Measurements from ENCODE around the gene FAM124A. TPM values are rescaled to one million over a fixed set of nuclear protein-coding genes. Genes with fewer than 3 reads are reported as not detected.

FAM124A gene
- polyA plus RNA-seq, 3 donors = 0.54 to 6.9 (median 3.5) TPM

DNA sequence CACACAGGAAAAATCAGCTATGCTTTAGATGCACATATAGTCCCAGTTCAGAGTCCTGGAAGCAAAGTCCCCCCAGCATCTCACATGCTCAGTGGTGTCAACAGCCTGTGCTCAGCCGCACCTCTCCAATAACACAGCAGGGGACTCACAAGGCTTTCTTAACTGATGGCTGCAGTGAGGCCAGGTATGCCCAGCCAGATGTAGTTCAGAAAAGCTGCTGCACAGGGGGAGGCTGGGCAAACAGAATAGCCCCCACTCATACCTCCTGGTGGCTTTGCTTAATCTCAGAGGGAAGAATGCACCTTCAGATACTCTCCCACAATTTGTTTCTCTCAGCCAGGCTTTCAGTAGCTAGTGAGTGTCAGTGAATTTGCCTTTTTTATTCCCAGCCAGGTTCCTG lies 33.4 kb downstream of the FAM124A start:
- no peak overlapping the region for H3K27ac ChIP-seq (ENCODE audit: low read depth, low read length)
- WGBS, 3 donors = 93 to 100% (median 95%) methylated on average over 1 of the region's 1 CpG

DNA sequence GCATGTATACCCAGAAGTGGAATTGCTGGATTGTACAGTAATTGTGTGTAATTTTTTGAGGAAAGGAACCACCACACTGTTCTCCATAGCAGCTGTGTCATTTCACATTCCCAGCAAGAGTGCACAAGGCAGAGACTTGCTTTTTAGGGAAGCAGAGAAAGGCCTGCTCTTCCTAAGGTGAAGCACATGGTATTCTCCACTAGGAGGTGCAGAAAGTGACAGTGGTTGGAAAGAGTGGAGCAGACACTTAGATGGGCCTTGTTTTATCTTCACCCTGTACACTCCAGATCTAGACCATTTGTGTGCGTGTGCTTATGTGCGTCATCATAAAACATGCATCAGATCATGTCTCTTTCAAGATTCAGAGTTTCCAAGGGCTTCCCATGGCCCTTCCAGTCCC lies 35.0 kb downstream of the FAM124A start:
- no peak overlapping the region for H3K27ac ChIP-seq (ENCODE audit: low read depth, low read length)
- WGBS, 3 donors = 91 to 99% (median 95%) methylated on average over 2 of the region's 2 CpGs

DNA sequence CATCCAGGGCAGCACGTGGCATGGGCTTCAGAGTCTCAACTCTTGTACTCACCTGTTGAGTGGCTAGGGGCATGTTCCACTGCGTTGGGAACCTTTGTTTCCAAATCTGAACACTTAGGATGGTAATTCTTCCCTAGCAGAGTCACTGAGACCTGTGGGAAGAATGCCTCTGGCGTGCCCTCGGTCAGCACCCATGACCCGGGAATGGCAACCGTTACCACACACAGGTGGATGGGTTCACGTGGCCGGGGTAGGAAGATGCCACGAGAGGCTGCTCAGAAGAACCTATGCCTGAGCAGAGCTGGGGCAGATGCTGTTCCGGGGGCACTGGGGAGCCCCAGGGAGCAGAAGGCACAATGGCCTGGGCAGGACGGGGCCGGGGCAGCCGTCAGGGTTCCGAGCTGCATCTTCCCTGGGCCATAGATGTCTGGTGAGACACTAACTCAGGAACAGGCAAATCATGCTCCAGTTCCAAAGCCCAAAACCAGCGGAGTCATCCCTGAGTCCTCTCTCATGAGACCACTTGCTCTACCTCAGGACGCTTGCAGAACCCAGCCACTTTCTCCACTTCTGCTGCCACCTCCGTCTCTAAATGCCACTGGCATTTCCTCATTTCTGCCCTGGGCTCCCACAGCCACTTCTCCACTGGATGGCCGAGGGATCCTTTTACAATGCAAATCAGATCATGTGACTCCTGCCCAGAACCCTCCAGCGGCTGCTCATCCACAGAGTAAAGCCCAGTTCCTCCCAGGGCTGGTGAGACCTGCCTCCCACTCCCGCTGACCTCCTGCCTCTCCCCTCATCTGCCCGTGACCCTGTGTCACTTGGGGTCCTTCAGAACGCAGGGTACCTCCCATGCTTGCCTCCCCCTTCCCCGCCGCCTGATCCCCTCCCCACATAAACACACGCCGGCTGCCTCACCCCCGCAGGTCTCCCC lies 36.7 kb downstream of the FAM124A start:
- no peak overlapping the region for H3K27ac ChIP-seq (ENCODE audit: low read depth, low read length)
- WGBS, 3 donors = 84 to 89% (median 87%) methylated on average over 27 of the region's 27 CpGs

DNA sequence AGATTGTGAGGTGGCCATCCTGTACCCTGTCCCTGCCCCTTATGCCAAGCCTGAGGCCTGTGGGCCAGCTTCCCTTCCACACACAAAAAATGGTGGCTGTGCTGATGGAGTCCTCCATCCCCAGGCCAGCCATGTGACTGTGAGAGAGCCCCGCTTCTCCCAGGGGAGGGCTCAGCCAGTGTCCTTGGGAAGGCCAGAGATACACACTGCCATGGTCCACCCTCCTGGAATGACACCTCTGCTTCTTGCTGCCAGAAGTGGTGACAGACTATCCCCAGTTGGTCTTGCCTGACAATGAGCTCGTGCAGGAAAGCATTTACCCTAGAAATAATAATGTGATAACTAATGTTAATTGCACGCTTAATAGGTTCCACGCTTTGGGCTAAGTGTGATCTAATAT lies 38.0 kb downstream of the FAM124A start:
- WGBS, 3 donors = 90 to 93% (median 91%) methylated on average over 4 of the region's 4 CpGs
- no peak overlapping the region for H3K27ac ChIP-seq (ENCODE audit: low read depth, low read length)

DNA sequence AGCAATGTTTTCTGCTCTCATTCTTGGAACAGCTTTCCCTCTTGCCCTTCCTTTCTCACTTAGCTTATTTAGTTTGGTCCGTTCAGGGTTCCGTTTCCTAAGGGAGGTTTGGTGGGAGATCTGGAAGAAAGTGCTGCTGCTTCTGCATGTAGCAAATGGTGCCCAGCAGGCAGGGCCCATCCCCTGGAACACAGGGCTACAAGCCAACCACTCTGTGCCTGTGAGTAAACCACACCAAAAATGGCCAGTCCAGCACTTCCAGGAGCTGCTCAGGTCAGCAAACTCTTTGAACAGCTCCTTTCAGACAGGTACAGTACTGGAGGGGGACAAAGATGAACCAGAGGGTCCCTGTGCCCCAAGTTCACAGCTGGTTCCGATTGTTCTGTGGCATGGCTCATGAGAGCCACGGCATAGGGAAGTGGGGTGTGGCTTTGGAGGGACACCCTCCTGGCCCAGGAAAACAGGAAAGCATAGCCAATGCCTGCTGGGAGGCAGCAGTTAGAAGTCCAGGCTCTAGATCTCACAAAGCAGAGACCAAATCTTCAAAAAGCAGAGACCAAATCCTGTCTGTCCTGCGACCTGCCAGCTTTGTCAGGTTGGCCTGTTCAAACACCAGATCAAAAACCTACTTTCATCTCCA lies 39.5 kb downstream of the FAM124A start:
- WGBS, 3 donors = 72 to 91% (median 76%) methylated on average over 5 of the region's 5 CpGs
- H3K27ac ChIP-seq (ENCODE audit: low read depth, low read length) = no peak overlapping the region

DNA sequence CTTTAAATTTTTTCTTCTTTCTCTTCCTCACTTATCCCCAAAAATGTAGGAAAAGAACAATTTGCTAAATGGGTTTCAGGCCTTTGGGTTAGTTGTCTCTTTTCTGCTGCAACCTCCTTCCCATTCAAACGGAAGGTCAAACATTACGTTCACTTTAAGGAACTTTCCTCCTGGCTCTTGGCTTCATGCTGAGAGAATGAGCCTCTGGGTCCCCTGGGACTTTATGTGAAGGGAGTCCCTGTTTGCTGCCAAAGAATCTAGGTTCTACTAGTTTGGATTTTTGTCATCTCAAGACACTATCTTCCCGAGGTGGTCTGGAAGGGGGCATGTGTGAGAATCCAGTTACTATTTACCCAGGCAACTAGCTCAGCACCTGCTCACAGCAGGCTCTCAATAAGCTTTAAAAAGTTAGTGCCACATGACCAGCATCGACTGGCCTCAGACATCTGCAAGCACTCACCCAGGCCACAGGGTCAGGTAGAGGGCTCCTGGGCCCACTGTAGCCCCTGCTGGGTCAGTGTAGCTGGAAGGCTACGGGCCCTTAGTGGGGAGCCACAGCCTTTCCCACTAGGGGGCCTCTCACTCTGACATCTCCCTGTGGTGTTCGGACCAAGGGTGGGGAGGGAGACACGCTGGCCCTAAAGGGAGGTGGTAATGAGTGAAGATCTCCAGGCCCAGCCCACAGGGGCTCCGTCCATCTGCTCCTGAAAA lies 40.5 kb downstream of the FAM124A start:
- WGBS, 3 donors = 71 to 82% (median 75%) methylated on average over 8 of the region's 8 CpGs
- no peak overlapping the region for H3K27ac ChIP-seq (ENCODE audit: low read depth, low read length)

DNA sequence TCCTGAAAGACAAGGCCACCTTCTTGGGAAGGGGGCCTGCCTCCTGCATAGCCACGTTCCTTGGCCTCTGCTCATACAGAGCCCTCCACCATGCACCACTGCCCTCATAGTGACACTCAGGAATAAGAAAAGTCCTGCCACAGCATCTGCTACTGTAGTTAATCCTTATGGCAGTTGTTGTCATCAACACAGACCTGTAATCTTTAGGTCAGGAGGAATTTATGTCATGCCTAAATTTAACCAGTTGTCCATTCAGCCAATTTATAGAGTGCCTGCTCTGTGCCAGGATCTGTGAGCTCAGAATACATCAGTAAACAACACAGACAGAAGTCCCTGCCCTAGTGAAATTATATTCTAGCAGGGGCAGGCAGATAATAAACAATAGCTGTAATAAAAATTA lies 44.4 kb downstream of the FAM124A start:
- no peak overlapping the region for H3K27ac ChIP-seq (ENCODE audit: low read depth, low read length)
- WGBS, 3 donors = 92 to 94% (median 94%) methylated on average over 1 of the region's 1 CpG

DNA sequence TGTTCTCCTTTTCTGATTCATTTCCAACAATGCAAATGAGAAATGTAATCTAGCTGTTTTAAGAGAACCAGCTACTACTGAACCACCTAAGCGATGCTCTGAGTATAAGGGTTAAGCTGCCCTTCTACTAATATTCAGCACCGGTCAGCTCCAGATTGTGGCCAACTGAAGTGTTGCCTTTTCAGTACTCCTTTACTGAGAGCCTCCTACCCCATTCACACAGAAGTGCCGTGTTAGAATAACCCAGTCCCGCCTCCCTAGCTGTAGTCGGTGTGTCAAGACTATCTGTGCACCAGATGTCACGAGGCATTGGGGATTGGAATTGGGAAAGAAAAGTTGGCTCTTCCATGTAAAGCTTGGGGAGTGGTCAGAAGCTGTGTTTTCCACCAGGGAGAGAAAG lies 45.4 kb downstream of the FAM124A start:
- 84 to 92% (median 89%) methylated on average over 6 of the region's 6 CpGs for WGBS, 3 donors
- H3K27ac ChIP-seq (ENCODE audit: low read depth, low read length) = no peak overlapping the region

DNA sequence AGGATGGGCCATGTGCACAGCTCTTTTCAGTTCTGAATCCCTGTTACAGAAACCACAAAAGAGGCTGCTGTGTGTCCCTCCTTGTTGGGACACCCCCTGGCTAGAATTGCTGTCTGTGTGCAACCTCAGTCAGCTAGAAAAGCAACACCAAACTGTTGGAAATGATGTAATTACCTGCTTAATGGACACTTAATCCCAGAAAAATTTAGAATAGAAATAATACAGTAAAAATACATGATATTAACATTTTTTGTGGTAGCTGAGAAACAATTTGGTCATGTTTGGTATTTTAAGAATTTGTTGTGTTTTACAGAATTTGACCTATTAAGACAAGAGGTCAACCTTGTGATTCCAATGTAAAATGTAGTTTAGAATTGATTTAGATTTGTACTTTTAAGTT lies 46.8 kb downstream of the FAM124A start:
- H3K27ac ChIP-seq (ENCODE audit: low read depth, low read length) = no peak overlapping the region

DNA sequence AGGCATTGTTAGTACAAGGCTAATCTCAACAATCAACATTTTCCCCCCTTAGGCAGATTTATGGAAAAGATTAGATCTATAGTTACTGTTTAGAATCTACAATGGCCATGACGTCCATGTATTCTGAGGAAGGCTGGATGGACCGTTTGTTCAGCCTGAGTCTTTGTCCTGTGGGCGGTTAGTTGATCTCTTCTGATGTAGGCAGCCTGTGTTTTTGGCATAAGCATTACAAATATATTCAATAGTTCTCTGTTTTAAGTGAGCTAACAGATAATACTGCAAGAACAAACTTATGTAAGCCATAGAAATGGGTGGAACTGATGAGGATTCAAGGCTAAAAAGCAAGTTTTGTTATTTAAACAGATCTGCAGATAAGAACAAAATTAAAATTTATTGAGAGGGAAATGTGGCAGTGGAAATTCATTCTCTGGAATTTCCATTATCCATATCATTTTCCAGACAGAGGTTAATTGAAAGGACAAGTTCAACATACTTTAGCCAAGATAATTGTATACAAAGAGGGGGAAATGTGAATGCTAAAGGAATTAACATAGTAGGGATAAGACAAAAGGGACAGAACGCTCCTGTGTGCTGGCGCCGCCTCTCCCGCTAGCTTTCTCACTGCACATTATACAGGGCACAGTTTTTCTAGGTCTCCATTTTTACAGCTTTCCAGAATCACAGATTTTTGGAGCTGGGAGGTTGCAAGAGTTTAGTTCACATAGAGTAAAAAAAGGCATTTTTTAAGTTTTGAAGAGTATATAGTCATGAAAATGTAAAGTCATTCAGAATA lies 48.6 kb downstream of the FAM124A start:
- WGBS, 3 donors = 86 to 91% (median 90%) methylated on average over 7 of the region's 7 CpGs
- H3K27ac ChIP-seq (ENCODE audit: low read depth, low read length) = no peak overlapping the region

DNA sequence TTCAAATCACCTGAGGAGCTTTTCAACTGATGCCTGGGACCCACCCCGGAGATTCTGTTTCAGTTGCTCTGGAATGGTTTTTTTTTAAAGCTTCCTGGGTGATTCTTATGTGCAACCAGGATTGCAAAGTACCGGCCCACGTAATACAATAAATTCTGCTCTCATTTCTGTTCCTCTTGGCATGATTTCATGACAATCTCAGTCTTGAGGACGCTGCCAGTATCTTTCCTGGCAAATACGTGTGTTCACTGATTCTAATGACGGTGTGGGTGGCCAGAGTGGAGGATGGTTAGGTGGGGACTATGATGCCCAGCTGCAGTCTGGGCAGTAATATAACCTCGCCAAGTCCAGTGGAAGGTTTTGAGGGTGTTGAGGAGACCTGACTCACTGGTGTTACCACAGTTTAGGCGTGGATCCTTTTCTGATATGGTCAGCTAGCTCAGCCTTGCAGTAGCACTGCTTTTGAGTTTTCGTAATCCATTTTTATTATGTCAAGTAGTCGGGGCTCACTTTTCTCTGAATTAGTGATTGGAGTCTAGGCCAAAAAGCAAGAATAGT lies 49.4 kb downstream of the FAM124A start:
- WGBS, 3 donors = 80 to 91% (median 83%) methylated on average over 10 of the region's 10 CpGs
- no peak overlapping the region for H3K27ac ChIP-seq (ENCODE audit: low read depth, low read length)

DNA sequence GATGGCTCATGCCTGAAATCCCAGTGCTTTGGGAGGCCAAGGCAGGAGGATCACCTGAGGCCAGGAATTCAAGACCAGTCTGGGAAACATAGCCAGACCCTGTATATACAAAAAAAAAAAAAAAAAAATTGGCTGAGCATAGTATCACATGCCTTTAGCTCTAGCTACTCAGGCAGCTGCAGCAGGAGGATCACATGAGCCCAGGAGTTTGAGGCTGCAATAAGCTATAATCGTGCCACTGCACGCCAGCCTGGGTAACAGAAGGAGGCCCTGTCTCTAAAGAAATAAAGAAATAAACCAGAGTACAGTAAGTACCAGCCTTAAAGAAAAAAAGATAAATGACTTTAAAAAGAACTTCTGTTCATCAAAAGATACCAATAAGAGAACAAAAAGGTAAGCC lies 52.9 kb downstream of the FAM124A start:
- 93 to 98% (median 94%) methylated on average over 2 of the region's 2 CpGs for WGBS, 3 donors
- no peak overlapping the region for H3K27ac ChIP-seq (ENCODE audit: low read depth, low read length)

DNA sequence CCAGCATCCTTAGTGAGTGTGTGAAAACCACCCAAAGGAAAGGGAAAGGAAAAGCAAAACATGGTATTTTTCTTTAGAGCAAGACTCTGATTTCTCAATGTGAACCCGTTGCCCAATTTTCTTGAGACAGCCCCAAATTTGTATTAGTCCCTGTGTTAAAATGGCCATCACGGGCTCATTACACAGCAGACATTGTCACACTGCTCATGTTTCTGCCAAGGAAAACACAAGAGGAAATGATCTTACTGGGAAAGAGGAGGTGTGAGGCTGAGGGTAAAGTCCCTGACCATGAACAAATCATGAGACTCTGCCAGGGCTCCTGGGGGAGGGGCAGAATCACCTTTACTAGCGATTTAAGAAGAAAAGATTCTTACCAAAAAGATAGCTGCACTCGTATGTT lies 54.4 kb downstream of the FAM124A start:
- H3K27ac ChIP-seq (ENCODE audit: low read depth, low read length) = no peak overlapping the region
- 35 to 78% (median 64%) methylated on average over 4 of the region's 4 CpGs for WGBS, 3 donors

DNA sequence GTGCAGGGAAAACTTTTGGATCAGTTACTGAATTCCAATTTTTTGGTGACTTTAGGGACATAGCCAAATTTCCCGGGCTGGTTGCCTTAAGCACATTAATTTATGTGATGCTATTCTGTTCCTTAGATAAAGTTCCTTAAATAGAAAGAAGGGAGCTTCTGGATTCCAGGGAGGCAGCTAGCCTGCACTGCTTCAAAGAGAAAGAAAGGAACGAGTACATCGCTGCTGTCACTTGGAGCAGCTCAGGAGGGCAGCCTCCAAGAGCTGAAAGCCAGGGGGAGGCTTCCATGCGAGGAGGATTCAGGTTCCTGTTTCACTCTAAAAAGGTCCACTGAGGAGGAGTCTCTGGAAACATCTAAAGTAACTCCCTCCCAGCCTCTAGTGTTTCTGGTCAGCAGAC lies 55.7 kb downstream of the FAM124A start:
- 58 to 88% (median 60%) methylated on average over 4 of the region's 4 CpGs for WGBS, 3 donors

DNA sequence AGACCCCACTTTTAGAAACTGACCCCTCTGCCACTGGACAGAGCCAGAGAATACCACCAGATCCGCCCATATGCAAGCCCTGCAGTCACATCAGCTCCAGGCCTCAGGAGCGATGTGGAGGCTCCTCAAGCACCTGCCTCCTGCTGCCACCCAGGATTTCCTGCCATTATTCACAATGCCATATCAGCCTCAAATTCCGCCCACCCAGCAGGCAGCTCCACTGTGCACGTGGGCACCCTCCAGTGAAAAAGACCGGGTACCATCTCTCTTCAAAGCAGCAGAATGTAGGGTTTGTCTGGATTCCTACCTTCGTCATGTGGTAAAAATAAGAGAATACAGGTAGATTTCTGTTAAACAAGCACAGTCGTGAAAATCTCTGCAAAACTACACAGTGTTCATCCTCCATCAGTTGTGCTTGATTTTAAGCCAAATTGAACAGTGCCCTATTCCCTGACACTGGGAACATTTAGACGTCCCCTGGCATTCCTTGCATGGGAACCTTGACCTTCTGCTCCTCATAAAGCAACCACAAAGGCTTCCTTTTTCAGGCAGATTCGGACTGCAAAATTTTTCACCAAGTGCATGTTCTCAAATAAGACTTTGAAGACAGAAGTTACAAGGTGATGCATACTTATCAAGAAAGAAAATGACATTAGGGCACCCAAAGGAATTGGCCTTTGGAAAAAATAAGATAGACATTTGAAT lies 56.4 kb downstream of the FAM124A start:
- H3K27ac ChIP-seq (ENCODE audit: low read depth, low read length) = no peak overlapping the region
- WGBS, 3 donors = 66 to 71% (median 71%) methylated on average over 9 of the region's 9 CpGs

More for the DNA sequence above, 55.7 kb downstream of the FAM124A start:
- no peak overlapping the region for H3K27ac ChIP-seq (ENCODE audit: low read depth, low read length)

DNA sequence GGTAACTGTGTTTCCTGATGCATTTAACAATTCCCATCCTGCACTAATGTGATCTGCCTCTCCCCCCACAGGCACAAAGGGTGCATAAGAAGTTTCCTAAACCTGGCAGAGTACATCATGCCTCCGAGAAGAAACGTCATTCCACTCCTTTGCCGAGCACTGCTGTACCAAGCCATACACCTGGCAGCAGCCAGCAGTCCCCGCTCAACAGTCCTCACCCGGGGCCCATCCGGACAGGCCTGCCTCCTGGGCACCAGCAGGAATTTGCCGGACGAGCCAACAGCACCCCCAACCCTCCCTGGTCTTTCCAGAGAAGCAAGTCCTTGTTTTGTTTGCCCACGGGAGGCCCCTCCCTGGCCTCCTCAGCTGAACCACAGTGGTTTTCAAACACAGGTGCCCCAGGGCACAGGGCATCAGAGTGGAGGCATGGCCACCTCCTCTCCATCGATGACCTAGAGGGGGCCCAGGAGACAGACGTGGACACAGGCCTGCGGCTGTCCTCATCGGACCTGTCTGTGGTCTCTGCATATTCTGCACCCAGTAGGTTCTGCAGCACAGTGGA lies 58.3 kb downstream of the FAM124A start:
- 87 to 93% (median 90%) methylated on average over 13 of the region's 13 CpGs for WGBS, 3 donors
- H3K27ac ChIP-seq (ENCODE audit: low read depth, low read length) = no peak overlapping the region

DNA sequence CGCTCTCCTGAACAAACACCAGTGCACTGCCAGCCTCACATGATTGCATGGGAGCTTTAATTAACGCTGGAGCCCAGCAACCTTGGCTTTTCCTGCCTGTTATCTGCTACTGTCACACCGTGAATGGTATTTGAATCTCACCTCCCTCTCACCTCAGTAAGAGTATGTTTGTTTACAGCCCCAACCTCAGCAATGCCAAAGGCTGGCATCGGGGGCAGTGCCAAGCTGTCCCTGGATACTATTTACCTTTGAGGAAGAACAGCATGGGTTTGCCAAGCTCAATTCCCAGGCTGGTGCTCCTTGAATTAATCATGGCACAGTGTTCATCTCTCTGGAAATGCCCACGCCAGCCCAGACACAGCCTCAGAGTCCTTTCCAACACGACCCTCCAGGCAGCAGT lies 60.1 kb downstream of the FAM124A start:
- 39 to 84% (median 82%) methylated on average over 6 of the region's 6 CpGs for WGBS, 3 donors
- H3K27ac ChIP-seq (ENCODE audit: low read depth, low read length) = no peak overlapping the region

Data from adipose tissue (tissue), 3 donors.